Amniotic stem cell (primary cell): ENCODE data around the gene AATF.

Experiments
- DNase-seq: peaks from one replicate; lab custom pipeline; 2025; lab: John Stamatoyannopoulos, UW

The AATF gene

DNA sequence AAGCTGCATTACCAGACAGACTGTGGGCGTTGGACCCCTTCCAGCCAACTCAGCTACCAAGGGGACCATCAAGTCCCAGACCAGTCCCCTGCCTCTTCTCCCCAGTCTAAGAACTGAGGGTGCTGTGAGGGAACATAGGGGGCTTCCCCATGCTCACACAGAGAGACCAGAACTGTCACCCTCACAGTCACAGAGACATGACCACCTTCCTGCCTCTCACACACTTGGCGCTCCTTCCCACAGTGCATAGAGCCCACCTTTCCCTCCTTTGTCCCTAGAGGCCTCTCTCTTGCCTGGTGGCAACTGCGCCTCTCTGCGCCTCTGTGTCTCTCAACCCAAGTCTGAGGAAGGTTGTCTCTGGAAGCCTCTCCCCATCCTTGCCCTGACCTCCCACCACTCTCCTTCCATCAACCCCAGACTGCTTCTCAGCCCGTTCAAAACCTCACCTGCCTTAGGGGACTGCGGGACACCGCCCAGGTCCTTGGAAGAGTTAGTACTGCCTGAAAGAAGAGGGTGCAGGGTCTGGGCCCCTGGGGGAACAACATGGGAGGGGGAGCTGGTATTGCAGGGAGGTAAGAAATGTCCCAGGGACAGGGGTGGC, 17.6 kb upstream of the AATF start:
- no peak for DNase-seq

DNA sequence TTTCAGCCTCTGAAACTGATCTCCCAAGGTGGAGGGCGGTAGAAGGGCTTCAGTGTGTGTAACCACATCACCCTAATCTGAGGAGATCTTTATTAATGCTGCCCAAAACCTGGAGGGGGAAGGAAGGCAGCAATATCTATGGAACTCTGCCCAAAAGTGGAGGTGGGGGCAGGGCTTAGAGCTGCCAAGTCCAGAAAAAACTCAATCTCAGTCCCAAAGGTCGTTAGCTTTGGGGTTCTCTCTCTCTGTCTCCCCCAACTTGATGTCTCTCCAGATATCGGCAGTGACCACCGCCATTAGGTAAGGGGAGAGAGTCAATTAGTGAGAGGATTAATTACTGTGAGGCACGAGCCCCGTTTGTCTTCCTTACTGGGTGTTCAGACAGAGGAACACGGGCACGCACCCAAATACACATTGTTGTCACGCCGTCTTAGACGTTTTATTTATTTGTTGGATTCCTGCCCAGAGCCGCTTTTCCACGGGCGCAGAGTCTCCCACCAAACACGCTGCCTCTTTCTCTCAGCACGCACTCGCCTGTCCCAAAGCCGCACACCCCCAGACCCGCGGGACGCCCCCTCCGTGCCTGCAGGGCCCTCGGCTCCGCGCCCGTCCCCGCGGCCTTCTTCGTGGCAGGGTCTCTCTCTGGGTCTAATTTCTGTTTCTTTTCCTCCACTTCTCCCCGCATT, 16.9 kb upstream of the AATF start:
- DNase-seq, result no peak

- DNase-seq, result no peak
These were observed 16.4 kb upstream of the AATF start for GRCh38 chr17:36932383-36932693.

GRCh38 chr17:36932694-36933511, 15.9 kb upstream of the AATF start:
- DNase-seq, result no peak

GRCh38 chr17:36933512-36934143, 15.1 kb upstream of the AATF start:
- DNase-seq, result no peak

DNA sequence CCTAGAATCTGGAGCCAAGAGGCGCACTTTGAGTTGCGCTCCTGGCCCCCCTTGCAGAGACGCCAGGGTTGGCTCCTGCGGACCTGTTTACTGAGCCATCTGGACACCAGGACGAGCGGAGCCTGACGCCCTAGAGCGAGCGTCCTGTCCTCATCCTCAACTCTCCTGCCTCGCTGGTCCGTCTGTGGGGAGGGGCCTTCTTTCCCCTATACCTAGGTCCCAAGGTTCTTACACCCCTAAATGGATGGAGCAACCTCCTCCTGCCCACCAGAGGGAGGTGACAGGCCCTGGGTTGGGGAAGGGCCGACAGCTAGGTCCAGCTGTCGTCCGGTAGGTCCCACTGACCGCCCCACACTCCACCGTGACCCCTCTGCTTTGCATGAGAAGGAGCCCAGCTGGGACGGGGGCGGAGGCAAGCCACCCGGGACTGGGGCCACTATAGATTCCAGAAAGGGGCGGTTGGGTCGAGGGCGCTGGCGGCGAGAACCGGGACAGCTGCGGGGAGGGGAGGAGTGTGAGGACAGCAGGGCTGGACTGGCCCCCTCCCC, 14.5 kb upstream of the AATF start:
- DNase-seq, result no peak

DNA sequence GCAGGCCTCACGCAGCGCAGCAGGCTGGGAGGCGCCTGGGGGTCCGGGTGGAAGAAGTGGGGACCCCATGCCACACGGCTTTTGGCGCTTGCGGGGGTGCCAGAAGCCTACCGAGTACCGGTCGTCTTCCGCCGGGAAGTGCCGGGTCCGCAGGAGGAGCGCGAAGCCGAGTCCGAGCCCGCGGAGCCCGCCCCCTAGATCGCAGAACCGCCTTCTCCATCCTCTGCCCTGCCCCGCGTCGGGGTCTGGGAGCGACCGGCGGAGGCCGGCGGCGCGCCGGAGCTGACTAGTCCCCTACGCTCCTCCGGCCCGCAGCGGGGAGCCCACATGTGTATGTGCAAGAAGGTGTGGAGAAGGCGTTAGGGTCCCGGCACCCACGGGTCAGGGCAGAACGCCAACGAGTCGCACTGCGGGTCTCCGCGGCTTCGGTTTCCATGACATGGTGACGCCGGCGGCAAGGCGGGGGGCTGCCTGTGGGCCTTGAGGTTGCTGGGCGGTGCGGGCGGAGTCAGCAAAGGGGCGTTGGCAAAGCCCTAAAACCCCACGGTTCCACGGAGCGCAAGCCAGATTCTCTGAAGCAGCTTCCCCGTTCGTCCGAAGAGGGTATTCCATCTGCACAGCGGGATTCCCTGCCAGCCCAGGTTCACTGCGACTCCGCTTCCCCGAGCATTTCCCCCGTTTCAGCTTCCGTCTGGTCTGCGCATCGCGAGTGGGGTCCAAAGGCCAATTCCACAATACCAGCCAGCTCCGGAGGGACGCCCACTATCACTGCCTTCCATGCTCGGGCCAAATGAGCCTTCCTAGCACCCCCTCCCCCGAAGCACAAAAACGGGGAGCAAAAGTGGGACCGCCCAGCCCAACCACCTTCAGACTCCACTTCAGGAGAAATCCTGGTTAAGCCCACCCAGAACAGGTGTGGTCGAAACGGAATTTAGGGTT, 13.8 kb upstream of the AATF start:
- DNase-seq, result no peak

- DNase-seq, result no peak
These were observed 12.9 kb upstream of the AATF start for GRCh38 chr17:36935671-36936454.

DNA sequence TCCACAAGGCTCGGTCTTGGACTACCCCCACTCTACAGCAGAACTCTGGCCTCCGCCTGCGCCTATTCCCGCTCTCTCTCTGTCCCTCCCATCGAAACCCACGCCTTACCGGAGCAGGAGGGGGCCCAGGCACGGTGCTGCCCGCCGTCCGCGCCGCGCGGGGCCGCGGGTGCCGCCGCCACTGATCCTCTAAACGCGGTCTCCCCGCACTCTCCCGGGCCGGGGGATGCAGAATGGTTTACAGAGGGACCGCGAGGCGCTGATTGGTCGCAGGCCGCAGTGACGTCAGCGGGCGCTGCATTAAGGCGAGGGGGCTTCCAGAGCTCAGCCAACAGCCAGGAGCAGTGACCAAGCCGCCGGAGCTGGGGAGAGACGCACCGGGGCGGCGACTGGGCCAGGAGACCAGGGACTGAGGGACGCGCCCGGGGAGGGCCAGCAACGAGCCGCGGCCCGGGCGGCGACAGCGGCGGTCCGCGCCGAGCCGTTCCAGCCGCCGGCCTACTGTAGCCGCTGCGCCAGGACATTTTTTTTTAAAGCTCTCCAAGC, 12.2 kb upstream of the AATF start:
- DNase-seq, result no peak

DNA sequence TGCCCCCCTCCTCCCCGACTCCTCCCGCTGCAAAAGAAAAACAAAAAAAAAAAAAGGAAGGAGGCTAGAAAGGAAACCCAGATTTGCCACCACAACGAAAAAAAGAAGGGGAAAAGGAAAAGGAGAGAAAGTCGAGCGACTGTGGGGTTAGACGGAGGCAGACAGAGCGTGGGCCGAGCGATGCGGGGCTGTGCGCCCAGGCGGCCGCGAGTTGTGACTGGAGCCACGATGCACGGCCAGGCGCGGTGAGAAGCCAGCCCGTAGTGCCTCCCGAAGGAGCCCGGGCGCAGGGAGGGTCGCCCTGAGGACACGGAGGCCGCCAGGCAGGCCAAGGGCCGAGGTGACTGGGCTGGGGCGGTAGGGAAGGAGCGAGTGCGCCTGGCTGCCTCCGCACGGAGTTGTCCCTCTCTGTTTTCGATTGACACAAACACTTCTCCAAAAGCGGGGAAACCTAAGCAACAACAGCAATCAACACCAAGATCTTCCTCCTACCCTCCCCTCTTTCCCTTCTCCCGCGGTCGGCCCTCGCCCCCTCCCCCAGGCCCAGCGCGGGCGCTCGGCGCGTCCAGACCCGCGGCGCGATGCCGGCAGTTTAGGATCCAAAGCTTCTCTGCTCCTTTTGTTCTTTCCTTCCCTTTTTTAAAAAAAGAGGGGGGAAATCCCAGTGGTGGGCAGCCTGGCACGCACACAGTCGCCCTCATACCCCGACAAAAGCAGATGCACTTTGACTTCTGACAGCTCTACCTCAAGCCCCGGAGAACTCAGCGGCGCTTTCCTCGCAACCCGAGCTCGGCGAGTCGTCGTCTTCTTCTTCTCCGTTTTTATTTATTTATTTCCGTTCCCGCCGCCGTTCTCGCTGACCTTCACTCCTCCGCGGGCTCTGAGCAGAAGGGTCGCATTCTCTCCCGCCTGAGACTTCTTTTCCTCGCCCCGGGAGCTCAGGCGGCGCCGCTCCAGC, 11.5 kb upstream of the AATF start, which contains the start of gene LHX1:
LHX1 (plus strand) TSS at position 475 of the 958 bp plus-strand sequence. CDS start 723 bp downstream, outside the sequence.
- no peak for DNase-seq

DNA sequence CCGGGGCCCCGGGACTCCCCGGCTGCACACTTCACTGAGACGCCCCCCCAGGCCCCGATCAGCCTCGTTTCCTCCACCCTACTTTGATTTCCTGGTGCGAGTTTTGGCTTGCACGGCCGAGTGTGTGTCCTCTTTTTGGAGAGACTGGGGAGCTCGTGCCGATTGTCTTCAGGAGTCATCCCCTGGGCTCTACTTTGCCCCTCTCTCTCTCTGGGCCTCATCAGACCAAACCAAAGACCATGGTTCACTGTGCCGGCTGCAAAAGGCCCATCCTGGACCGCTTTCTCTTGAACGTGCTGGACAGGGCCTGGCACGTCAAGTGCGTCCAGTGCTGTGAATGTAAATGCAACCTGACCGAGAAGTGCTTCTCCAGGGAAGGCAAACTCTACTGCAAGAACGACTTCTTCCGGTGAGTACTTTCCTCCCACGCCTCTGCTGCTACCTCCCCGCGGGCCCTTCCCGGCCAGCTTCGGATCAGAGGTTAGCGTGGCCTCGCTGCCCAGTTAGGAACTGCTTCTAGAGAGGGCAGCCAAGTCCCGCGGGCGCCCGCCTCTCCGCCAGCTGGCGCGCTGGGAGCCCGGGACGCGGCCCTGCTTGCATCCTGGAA, 10.7 kb upstream of the AATF start:
- no peak for DNase-seq

- DNase-seq, result no peak
These were observed 10.1 kb upstream of the AATF start for GRCh38 chr17:36938566-36939051.

DNA sequence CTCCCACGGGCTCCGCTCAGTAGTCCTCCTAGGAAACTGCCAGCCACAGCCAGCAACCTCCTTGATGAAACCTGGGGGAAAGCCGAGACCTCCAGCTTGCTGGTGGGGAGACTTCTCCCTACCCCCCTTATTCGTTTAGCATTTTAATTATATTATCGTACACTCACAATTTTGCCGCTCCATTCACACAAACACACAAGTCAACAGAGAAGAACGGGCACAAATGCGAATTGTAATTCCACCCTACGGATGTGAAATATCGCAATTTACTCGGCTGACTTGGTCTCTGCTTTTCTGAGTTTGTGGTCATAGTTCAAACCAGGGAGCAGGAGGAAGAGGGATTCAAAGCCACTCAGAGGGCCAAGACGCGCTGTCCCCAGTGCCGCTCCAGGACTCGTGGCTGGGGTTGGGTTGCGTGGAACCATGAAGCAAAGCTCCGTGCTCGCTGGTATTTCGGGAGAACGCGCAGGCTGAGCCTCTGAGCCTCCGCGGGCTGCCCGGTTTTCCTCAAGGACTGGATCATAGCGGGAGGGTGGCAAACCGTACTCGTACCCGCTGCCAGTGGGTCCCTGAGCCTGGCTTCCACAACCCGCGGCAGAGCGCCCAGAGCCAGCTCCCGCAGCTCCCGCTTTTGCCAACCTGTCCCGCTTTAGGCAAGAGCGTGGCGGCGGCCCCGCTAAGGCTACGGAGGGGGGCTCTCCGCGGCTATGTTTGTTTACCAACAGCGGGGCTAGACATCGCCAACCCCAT, 9.5 kb upstream of the AATF start:
- no peak for DNase-seq

GRCh38 chr17:36939802-36940312, 8.9 kb upstream of the AATF start:
- DNase-seq, result no peak

DNA sequence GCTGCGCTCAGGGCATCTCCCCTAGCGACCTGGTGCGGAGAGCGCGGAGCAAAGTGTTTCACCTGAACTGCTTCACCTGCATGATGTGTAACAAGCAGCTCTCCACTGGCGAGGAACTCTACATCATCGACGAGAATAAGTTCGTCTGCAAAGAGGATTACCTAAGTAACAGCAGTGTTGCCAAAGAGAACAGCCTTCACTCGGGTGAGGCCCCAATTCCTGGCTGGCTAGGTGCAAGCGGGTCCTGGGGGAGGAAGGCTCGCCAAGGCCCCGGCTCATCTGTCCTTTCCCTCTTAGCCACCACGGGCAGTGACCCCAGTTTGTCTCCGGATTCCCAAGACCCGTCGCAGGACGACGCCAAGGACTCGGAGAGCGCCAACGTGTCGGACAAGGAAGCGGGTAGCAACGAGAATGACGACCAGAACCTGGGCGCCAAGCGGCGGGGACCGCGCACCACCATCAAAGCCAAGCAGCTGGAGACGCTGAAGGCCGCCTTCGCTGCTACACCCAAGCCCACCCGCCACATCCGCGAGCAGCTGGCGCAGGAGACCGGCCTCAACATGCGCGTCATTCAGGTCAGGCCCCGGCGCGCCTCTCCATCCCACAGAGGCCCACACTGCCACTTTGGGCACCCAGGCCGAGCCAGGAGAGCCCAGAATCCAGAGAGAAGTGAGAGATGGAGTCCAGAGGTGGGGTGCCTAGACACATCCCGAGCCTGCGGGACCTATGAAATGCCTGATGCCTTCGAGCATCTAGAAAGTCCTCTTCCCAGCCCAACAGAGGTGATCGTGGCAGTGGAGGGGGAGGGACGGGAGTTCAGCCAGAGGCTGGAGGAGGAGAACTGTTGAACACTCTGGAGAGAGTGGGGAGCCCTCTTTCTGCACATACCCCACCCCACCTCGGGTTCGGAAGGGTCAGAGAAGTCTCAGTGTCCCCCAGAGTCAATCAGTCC, 8.2 kb upstream of the AATF start:
- DNase-seq, result no peak
